Measurements from ENCODE around the gene SMAD3.

- TF ChIP-seq ZNF217 (IDR thresholded peaks at IDR 0.05) = no peak
- TF ChIP-seq TCF12 (IDR thresholded peaks at IDR 0.05; ENCODE audit: low read depth, low read length) = no peak
- TF ChIP-seq CTCF (IDR thresholded peaks at IDR 0.05 in 2 of 3, conservative IDR thresholded peaks at IDR 0.05 in 1 of 3; ENCODE audit: control insufficient read depth in 2 of 3, extremely low read depth in 1 of 3, insufficient read depth in 1 of 3, low read depth in 3 of 3, low read length in 3 of 3) = no peak
- no peak for TF ChIP-seq REST (IDR thresholded peaks at IDR 0.05; ENCODE audit: low read depth, low read length)
Measured at GRCh38 chr15:67164811-67165253, 99.4 kb downstream of the SMAD3 start.
